Measurements from ENCODE around the gene WDR47. TPM values are rescaled to one million over a fixed set of nuclear protein-coding genes. Genes with fewer than 3 reads are reported as not detected.

WDR47 gene
- total and polyA plus RNA-seq, 4 donors = 1.2 to 4.1 (median 2.5) TPM

DNA sequence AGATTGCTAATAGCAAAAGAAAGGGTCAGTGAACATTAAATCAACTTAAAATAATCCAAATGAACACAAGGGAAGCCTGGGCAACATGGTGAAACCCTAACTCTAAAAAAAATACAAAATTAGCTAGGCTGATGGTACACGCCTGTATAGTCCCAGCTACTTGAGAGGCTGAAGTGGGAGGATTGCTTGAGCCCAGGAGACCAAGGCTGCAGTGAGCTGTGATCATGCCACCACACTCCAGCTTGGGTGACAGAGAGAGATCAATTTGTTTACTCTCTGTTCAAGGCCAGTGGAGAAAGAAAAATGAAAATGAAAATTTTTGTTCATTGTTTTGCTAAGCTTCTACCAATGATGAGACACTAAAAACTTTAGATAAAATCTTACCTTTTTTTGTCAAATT is 24.8 kb downstream of the WDR47 start:
- no peaks in the 10 kb centered on the region for H3K9me3 ChIP-seq (ENCODE audit: control insufficient read depth in 4 of 4, low read length in 3 of 4)
- peaks cover 4 to 10% (median 8%) of the 10 kb centered on the region in 4 donors for H3K36me3 ChIP-seq (ENCODE audit: control insufficient read depth in 4 of 4, insufficient read depth in 3 of 4, low read depth in 1 of 4, low read length in 3 of 4)
- no peaks in the 10 kb centered on the region for H3K4me1 ChIP-seq (ENCODE audit: control insufficient read depth in 4 of 4, insufficient read depth in 4 of 4, low read length in 3 of 4)
- no peak overlapping the region for H3K9ac ChIP-seq (ENCODE audit: low read depth in 1 of 2, low read length in 2 of 2)
- H3K27ac ChIP-seq (ENCODE audit: low read depth in 1 of 2, low read length in 2 of 2) = no peak overlapping the region
- no peak overlapping the region for H3K4me3 ChIP-seq (ENCODE audit: low read depth in 1 of 3, low read length in 3 of 3)
- DNase-seq (ENCODE audit: low spot score) = no peak
- no peak for TF ChIP-seq NR2F2 (IDR thresholded peaks at IDR 0.05)
- TF ChIP-seq TAF1 (conservative IDR thresholded peaks at IDR 0.05) = no peak
- no peak for TF ChIP-seq RXRA (IDR thresholded peaks at IDR 0.05)
- TF ChIP-seq, protein P1, sequence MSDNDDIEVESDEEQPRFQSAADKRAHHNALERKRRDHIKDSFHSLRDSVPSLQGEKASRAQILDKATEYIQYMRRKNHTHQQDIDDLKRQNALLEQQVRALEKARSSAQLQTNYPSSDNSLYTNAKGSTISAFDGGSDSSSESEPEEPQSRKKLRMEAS (IDR thresholded peaks at IDR 0.05) = no peak
- TF ChIP-seq RAD21 (IDR thresholded peaks at IDR 0.05) = no peak
- TF ChIP-seq, protein P2, sequence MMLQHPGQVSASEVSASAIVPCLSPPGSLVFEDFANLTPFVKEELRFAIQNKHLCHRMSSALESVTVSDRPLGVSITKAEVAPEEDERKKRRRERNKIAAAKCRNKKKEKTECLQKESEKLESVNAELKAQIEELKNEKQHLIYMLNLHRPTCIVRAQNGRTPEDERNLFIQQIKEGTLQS (IDR thresholded peaks at IDR 0.05) = no peak
- no peak for TF ChIP-seq GABPA (IDR thresholded peaks at IDR 0.05 in 1 of 2, conservative IDR thresholded peaks at IDR 0.05 in 1 of 2)
- no peak for TF ChIP-seq SP1 (IDR thresholded peaks at IDR 0.05)
- no peak for TF ChIP-seq CTCF (IDR thresholded peaks at IDR 0.05; ENCODE audit: low read depth, low read length, missing input control)
- no peak for TF ChIP-seq HNF4G (IDR thresholded peaks at IDR 0.05)
- TF ChIP-seq REST (IDR thresholded peaks at IDR 0.05) = no peak
- TF ChIP-seq FOXA2 (IDR thresholded peaks at IDR 0.05) = no peak
- no peak for TF ChIP-seq ZBTB33 (IDR thresholded peaks at IDR 0.05)
- no peak for TF ChIP-seq FOXA1 (IDR thresholded peaks at IDR 0.05)
- WGBS = 100% methylated on average over 1 of the region's 1 CpG
- H3K27me3 ChIP-seq (ENCODE audit: control insufficient read depth in 4 of 4, insufficient read depth in 4 of 4, low read length in 3 of 4) = no peaks in the 10 kb centered on the region

GRCh38 chr1:109011335-109011734 is 30.6 kb downstream of the WDR47 start:
- Histone ChIP-seq H3K4me1 (ENCODE audit: control insufficient read depth in 4 of 4, insufficient read depth in 4 of 4, low read length in 3 of 4) (no peaks in the 10 kb centered on the region), H3K36me3 (ENCODE audit: control insufficient read depth in 4 of 4, insufficient read depth in 3 of 4, low read depth in 1 of 4, low read length in 3 of 4) (peaks cover 3 to 18% (median 12%) of the 10 kb centered on the region in 4 donors), H3K4me3 (ENCODE audit: low read depth in 1 of 3, low read length in 3 of 3) (no peak overlapping the region), H3K9me3 (ENCODE audit: control insufficient read depth in 4 of 4, low read length in 3 of 4) (no peaks in the 10 kb centered on the region), H3K9ac (ENCODE audit: low read depth in 1 of 2, low read length in 2 of 2) (no peak overlapping the region), H3K27ac (ENCODE audit: low read depth in 1 of 2, low read length in 2 of 2) (no peak overlapping the region), H3K27me3 (ENCODE audit: control insufficient read depth in 4 of 4, insufficient read depth in 4 of 4, low read length in 3 of 4) (no peaks in the 10 kb centered on the region)
- WGBS = 92% methylated on average over 7 of the region's 7 CpGs
- no peak for DNase-seq (ENCODE audit: low spot score)
- no peak for TF ChIP-seq TAF1 (conservative IDR thresholded peaks at IDR 0.05)
- no peak for TF ChIP-seq JUND (IDR thresholded peaks at IDR 0.05)
- TF ChIP-seq ZBTB33 (IDR thresholded peaks at IDR 0.05) = no peak
- no peak for TF ChIP-seq REST (IDR thresholded peaks at IDR 0.05)
- TF ChIP-seq, protein P1 (IDR thresholded peaks at IDR 0.05) = no peak
- no peak for TF ChIP-seq SP1 (IDR thresholded peaks at IDR 0.05)
- no peak for TF ChIP-seq EGR1 (IDR thresholded peaks at IDR 0.05; ENCODE audit: low read depth in 2 of 2)
- TF ChIP-seq HNF4G (IDR thresholded peaks at IDR 0.05) = no peak
